Astrocyte (in vitro differentiated cells and primary cell): ENCODE data around the gene NDUFB2.

Experiments
- CTCF ChIP-seq: IDR thresholded peaks from 2 replicates; pipeline ENCODE4 v1.5.1; 2011; ENCODE audit warnings: low read depth, mild to moderate bottlenecking, inconsistent platforms, low read length, moderate library complexity; ENCODE audit not compliant: insufficient read depth
- EZH2 ChIP-seq: IDR thresholded peaks from 2 replicates; pipeline ENCODE4 v1.6.1; 2012; ENCODE audit warnings: mild to moderate bottlenecking, low read length, inconsistent platforms; ENCODE audit not compliant: insufficient read depth

GRCh38 chr7:140668641-140669040 lies 27.9 kb upstream of the NDUFB2 start:
- TF ChIP-seq CTCF = no peak
- no peak for TF ChIP-seq EZH2
